K562 (cell line): ENCODE data around the gene LRP1-AS. TPM values are rescaled to one million over a fixed set of nuclear protein-coding genes. Genes with fewer than 3 reads are reported as not detected.

ENCODE experiments used
- ATAC-seq: fragments of 200-7000 bp; cut with Tn5 transposase; 3 replicates; pipeline ENCODE4 v1.9.1; 2020; ENCODE audit warnings: moderate library complexity
- BruUV-seq: library from RNA; stranded (reverse); fragments of 400-500 nt; replicated peaks from 2 replicates; lab custom pipeline; 2021; lab: Mats Ljungman, UMichigan
- CTCF ChIA-PET: fragments of 300-600 bp; formaldehyde crosslinking; extraction: SDS; loops from one replicate; lab custom pipeline; 2021; ENCODE audit warnings: low intra/inter-chr PET ratio; lab: Yijun Ruan, JAX
- POLR2A ChIA-PET: fragments of 300-600, 350-650 bp; sonication (Branson Sonifier 250); formaldehyde crosslinking; extraction: SDS; loops from one replicate; lab custom pipeline; 2021; ENCODE audit warnings: antibody characterized with exemption, inconsistent platforms; lab: Yijun Ruan, JAX
- DNase-seq, 4 experiments: peaks; one replicate each; pipeline versions ENCODE4 v3.0.0 to v3.0.0-alpha.2; 2011 to 2018; ENCODE audit warnings: low spot score in 3 of 4, mixed read lengths in 3 of 4; ENCODE audit errors: extremely low read depth in 1 of 4
- FAIRE-seq: peaks from 2 replicates; lab custom pipeline; 2011; peaks lifted over from hg19 to GRCh38; lab: Jason Lieb, UNC
- H2AFZ ChIP-seq: 2 replicates; pipeline ENCODE4 v1.6.0; 2011; ENCODE audit warnings: low read depth, low read length, control low read depth, inconsistent platforms
- H3K27ac ChIP-seq: fragments of 200-600 bp; 3 replicates; pipeline ENCODE4 v1.8.0; 2011; ENCODE audit warnings: low read depth, mild to moderate bottlenecking, control low read depth, inconsistent platforms, low read length, moderate library complexity, mixed read lengths; ENCODE audit errors: extremely low read depth
- H3K27me3 ChIP-seq, 2 experiments: fragments of 300-600 bp in 1 of 2; 2 replicates in 1 of 2; 3 replicates in 1 of 2; pipeline versions ENCODE4 v1.6.0 to v1.8.0; 2011; ENCODE audit warnings: inconsistent platforms in 2 of 2, low read length in 2 of 2, mild to moderate bottlenecking in 1 of 2, mixed read lengths in 1 of 2, moderate library complexity in 1 of 2; ENCODE audit not compliant: control insufficient read depth in 2 of 2, insufficient read depth in 2 of 2
- H3K36me3 ChIP-seq: fragments of 300-600 bp; 3 replicates; pipeline ENCODE4 v1.8.0; 2011; ENCODE audit warnings: mild to moderate bottlenecking, low read length, inconsistent platforms; ENCODE audit not compliant: control insufficient read depth, insufficient read depth
- H3K4me1 ChIP-seq, 2 experiments: fragments of 200-600 bp in 1 of 2; replicated peaks in 1 of 2; 2 replicates in 1 of 2; 3 replicates in 1 of 2; pipeline versions ENCODE4 v1.5.1 to v1.8.0; 2011; ENCODE audit warnings: inconsistent platforms in 2 of 2, low read length in 2 of 2, mild to moderate bottlenecking in 1 of 2, mixed read lengths in 1 of 2, moderate library complexity in 1 of 2; ENCODE audit not compliant: control insufficient read depth in 2 of 2, insufficient read depth in 2 of 2
- H3K4me2 ChIP-seq: 2 replicates; pipeline ENCODE4 v1.6.1; 2011; ENCODE audit warnings: low read length, control low read depth, inconsistent platforms, mixed read lengths; ENCODE audit not compliant: insufficient read depth
- H3K4me3 ChIP-seq: fragments of 200-600 bp; sonication (generic), shearing (Covaris generic); 2 replicates; pipeline ENCODE4 v1.5.1; 2016; ENCODE audit warnings: control low read depth, inconsistent platforms
- H3K79me2 ChIP-seq: fragments of 200-600 bp; 3 replicates; pipeline ENCODE4 v1.8.0; 2011; ENCODE audit warnings: low read length, inconsistent platforms; ENCODE audit not compliant: control insufficient read depth, insufficient read depth
- H3K9ac ChIP-seq, 2 experiments: 2 replicates each; pipeline versions ENCODE4 v1.6.0 to v1.6.1; 2011; ENCODE audit warnings: low read depth in 2 of 2, low read length in 2 of 2, control low read depth in 1 of 2, inconsistent platforms in 1 of 2, mild to moderate bottlenecking in 1 of 2, mixed read lengths in 1 of 2; ENCODE audit not compliant: insufficient read depth in 1 of 2
- H3K9me1 ChIP-seq: one replicate; pipeline ENCODE4 v1.6.0; 2011; ENCODE audit warnings: inconsistent platforms, mild to moderate bottlenecking, low read length, moderate library complexity; ENCODE audit not compliant: control insufficient read depth, insufficient read depth
- H3K9me3 ChIP-seq: replicated peaks from 2 replicates; pipeline ENCODE4 v1.5.1; 2011; ENCODE audit warnings: low read depth, low read length, inconsistent platforms; ENCODE audit not compliant: control insufficient read depth, insufficient read depth
- H4K20me1 ChIP-seq: replicated peaks from 2 replicates; pipeline ENCODE4 v1.6.1; 2011; ENCODE audit warnings: low read length, inconsistent platforms, mixed read lengths; ENCODE audit not compliant: control insufficient read depth, insufficient read depth
- EHMT2 ChIP-seq: fragments of 450-650 bp; IDR thresholded peaks from 2 replicates; pipeline ENCODE4 v1.6.1; 2018; ENCODE audit warnings: antibody characterized with exemption
- MYNN ChIP-seq, 2 experiments: sonication (generic); formaldehyde crosslinking in 1 of 2; IDR thresholded peaks; 2 replicates each; pipeline versions ENCODE4 v1.5.0 to v1.6.1; 2016 to 2020; ENCODE audit warnings: antibody characterized with exemption in 1 of 2, missing genetic modification reagents in 1 of 2
- RBM14 ChIP-seq: fragments of 200-400 bp; formaldehyde crosslinking; IDR thresholded peaks from 2 replicates; pipeline ENCODE4 v1.6.1; 2018; ENCODE audit warnings: low read depth, mild to moderate bottlenecking, low read length, moderate library complexity, borderline replicate concordance; ENCODE audit not compliant: insufficient read depth
- SMARCC2 ChIP-seq: fragments of 450-650 bp; IDR thresholded peaks from 2 replicates; pipeline ENCODE4 v1.6.1; 2017; ENCODE audit warnings: antibody characterized with exemption, moderate library complexity, mild to moderate bottlenecking, low read depth
- SMARCE1 ChIP-seq: fragments of 450-650 bp; IDR thresholded peaks from 2 replicates; pipeline ENCODE4 v1.7.1; 2016; ENCODE audit warnings: mild to moderate bottlenecking
- SP2 ChIP-seq: IDR thresholded peaks from 2 replicates; pipeline ENCODE4 v1.6.1; 2011; ENCODE audit warnings: mild to moderate bottlenecking, low read depth, low read length, moderate library complexity; ENCODE audit not compliant: poor library complexity, severe bottlenecking; ENCODE audit errors: extremely low read depth
- SRSF1 ChIP-seq: fragments of 200-400 bp; formaldehyde crosslinking; IDR thresholded peaks from 2 replicates; pipeline ENCODE4 v1.6.1; 2017; ENCODE audit warnings: mild to moderate bottlenecking, low read depth, low read length, moderate library complexity
- SRSF9 ChIP-seq: fragments of 200-400 bp; formaldehyde crosslinking; IDR thresholded peaks from 2 replicates; pipeline ENCODE4 v1.6.1; 2017; ENCODE audit warnings: low read depth, low read length, borderline replicate concordance
- WGBS: fragments of 100-300 bp; shearing (Covaris generic); methylation state at CpG from one replicate; pipeline ENCODE4 v1.1.6; 2016; ENCODE audit warnings: low coverage, mixed read lengths; ENCODE audit not compliant: insufficient coverage; ENCODE audit errors: missing lambda C conversion rate; 5-methylcytosine and 5-hydroxymethylcytosine counted together
- in situ Hi-C: fragments of 300-500 bp; cut with MboI; formaldehyde crosslinking; loops from 4 replicates; pipeline ENCODE4 v1.15.0; 2018; ENCODE audit warnings: inconsistent platforms, mixed read lengths
- intact Hi-C: fragments of 100-400 bp; cut with micrococcal nuclease; formaldehyde crosslinking; loops from 2 replicates; pipeline ENCODE4 v1.14.2; 2022
- polyA plus RNA-seq, 8 experiments: library from polyadenylated mRNA; depleted of rRNA in 4 of 8; stranded (reverse) in 5 of 8; unstranded in 3 of 8; fragments of >200 nt; fragmentation: Nextera tagmentation in 2 of 8; fragmentation: Illumina TruSeq in 1 of 8; extraction: Ambion mirVana in 2 of 8; extraction: Trizol in 1 of 8; gene quantifications; 2 replicates each; pipeline versions ENCODE4 v1.2.1 to v1.2.3, GENCODE V29; 2011 to 2014; ENCODE audit warnings: inconsistent platforms in 1 of 8, missing spikeins in 1 of 8
- total RNA-seq, 7 experiments: library from RNA; depleted of rRNA in 6 of 7; stranded (reverse); fragments of >200 nt in 6 of 7; fragmentation: Illumina TruSeq in 2 of 7; extraction: Trizol in 2 of 7; gene quantifications; 2 replicates each; pipeline versions ENCODE4 v1.2.1 to v1.2.3, GENCODE V29; 2011 to 2021; ENCODE audit warnings: low replicate concordance in 1 of 7
- TF ChIP-seq, protein P1 (sequence below): sonication (generic); formaldehyde crosslinking; IDR thresholded peaks from 2 replicates; pipeline ENCODE4 v1.8.1; 2023; ENCODE audit warnings: mild to moderate bottlenecking, missing genetic modification reagents
- TF ChIP-seq, protein P2 (sequence below): fragments of 450-650 bp; conservative IDR thresholded peaks from 2 replicates; pipeline ENCODE4 v1.6.1; 2016; ENCODE audit warnings: missing genetic modification characterization, low read depth, mild to moderate bottlenecking, control low read depth, missing compliant biosample characterization
- TF ChIP-seq, protein P3 (sequence below): fragments of 450-650 bp; formaldehyde crosslinking; IDR thresholded peaks from 2 replicates; pipeline ENCODE4 v1.4.0; 2020; ENCODE audit warnings: mild to moderate bottlenecking, moderate library complexity
- TF ChIP-seq, protein P4 (sequence below): fragments of 450-650 bp; IDR thresholded peaks from 2 replicates; pipeline ENCODE4 v1.6.1; 2018; ENCODE audit not compliant: partially characterized antibody

LRP1-AS gene
- total and polyA plus RNA-seq, 9 of the 15 experiments (the other 6 are each of a cell fraction or from before 2014, with no cell fraction given), result not detected

DNA sequence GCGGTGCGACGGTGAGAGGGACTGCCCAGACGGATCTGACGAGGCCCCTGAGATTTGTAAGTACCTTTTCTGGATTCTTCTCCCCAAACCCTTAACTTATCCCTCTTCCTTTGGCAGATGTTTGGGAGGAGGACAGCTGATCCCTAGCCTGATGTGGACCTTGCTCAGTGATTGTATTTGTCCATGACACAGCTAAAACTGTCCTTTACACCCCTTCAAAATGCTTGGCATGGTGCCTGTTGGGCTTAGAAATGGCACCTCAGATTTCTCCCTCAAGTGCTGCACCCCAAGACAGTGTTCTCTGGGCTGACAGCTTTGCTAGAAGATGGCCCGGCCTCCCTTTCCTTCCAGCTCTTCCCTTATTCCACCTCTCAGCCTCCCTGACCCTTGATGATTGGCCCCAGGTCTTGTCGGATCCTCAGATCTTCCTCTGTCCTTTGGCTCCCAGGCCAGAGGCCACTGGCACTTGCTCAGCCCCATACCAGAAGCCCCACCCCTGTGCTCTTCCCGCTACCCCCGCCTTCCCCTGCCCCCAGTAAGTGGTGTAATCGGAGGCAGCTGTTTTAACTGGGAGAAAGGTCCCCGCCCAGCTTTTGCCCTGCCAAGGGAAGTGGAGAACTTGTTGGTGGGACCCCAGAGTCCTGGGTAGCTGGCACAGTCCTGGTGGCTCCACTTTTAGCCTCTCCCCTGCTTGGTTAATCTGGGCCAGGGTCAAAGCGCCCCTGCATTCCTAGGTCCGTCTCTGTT is 8.7 kb downstream of the LRP1-AS start:
- Histone ChIP-seq H4K20me1 (no peaks in the 10 kb centered on the region), H3K9me3 (no peaks in the 10 kb centered on the region), H3K4me3 (no peak overlapping the region), H3K9me1 (no peaks in the 10 kb centered on the region), H3K9ac (peak overlapping the region in 1 of 2 experiments; percentile 11; a peak in 1 of 4 replicates), H3K4me2 (peak overlapping the region; percentile 27; the same call in 1 of the 2 replicates), H2AFZ (no peak overlapping the region), H3K36me3 (no peaks in the 10 kb centered on the region), H3K27me3 (no peaks in the 10 kb centered on the region), H3K79me2 (no peaks in the 10 kb centered on the region), H3K27ac (no peak overlapping the region), H3K4me1 (peaks cover 18 to 23% of the 10 kb centered on the region in 2 experiments; a peak in 4 of 5 replicates)
- 15% methylated on average over 13 of the region's 13 CpGs for WGBS
- peak; percentile 49 to 63 (median 61) for DNase-seq
- peak; percentile 83 for ATAC-seq
- BruUV-seq, result no TSS peak
- ChIA-PET CTCF (interaction anchor here (0.5 kb wide), 1 partner anchor 33 kb away, joined by 3 read pairs; no protein-coding TSS in a partner anchor), POLR2A (interaction anchor here (1.2 kb wide), 1 partner anchor 17 kb away, joined by 3 read pairs; no protein-coding TSS in a partner anchor)
- intact Hi-C loops (no loop called here), in situ Hi-C loops (no loop called here)
- no peak for FAIRE-seq
- TF ChIP-seq SRSF1, result no peak
- no peak for TF ChIP-seq SP2
- TF ChIP-seq EHMT2, result no peak
- TF ChIP-seq MYNN (IDR thresholded peaks at IDR 0.05), result no peak
- no peak for TF ChIP-seq MYNN (CRISPR knock-in tag; IDR thresholded peaks at IDR 0.05)
- TF ChIP-seq, protein P1, sequence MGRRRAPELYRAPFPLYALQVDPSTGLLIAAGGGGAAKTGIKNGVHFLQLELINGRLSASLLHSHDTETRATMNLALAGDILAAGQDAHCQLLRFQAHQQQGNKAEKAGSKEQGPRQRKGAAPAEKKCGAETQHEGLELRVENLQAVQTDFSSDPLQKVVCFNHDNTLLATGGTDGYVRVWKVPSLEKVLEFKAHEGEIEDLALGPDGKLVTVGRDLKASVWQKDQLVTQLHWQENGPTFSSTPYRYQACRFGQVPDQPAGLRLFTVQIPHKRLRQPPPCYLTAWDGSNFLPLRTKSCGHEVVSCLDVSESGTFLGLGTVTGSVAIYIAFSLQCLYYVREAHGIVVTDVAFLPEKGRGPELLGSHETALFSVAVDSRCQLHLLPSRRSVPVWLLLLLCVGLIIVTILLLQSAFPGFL, result no peak
- TF ChIP-seq, protein P2, sequence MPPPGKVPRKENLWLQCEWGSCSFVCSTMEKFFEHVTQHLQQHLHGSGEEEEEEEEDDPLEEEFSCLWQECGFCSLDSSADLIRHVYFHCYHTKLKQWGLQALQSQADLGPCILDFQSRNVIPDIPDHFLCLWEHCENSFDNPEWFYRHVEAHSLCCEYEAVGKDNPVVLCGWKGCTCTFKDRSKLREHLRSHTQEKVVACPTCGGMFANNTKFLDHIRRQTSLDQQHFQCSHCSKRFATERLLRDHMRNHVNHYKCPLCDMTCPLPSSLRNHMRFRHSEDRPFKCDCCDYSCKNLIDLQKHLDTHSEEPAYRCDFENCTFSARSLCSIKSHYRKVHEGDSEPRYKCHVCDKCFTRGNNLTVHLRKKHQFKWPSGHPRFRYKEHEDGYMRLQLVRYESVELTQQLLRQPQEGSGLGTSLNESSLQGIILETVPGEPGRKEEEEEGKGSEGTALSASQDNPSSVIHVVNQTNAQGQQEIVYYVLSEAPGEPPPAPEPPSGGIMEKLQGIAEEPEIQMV (tag), result no peak
- no peak for TF ChIP-seq RBM14
- no peak for TF ChIP-seq SMARCC2
- TF ChIP-seq, protein P3, sequence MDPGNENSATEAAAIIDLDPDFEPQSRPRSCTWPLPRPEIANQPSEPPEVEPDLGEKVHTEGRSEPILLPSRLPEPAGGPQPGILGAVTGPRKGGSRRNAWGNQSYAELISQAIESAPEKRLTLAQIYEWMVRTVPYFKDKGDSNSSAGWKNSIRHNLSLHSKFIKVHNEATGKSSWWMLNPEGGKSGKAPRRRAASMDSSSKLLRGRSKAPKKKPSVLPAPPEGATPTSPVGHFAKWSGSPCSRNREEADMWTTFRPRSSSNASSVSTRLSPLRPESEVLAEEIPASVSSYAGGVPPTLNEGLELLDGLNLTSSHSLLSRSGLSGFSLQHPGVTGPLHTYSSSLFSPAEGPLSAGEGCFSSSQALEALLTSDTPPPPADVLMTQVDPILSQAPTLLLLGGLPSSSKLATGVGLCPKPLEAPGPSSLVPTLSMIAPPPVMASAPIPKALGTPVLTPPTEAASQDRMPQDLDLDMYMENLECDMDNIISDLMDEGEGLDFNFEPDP (CRISPR knock-in tag), result no peak
- TF ChIP-seq SRSF9, result no peak
- no peak for TF ChIP-seq SMARCE1
- TF ChIP-seq, protein P4, sequence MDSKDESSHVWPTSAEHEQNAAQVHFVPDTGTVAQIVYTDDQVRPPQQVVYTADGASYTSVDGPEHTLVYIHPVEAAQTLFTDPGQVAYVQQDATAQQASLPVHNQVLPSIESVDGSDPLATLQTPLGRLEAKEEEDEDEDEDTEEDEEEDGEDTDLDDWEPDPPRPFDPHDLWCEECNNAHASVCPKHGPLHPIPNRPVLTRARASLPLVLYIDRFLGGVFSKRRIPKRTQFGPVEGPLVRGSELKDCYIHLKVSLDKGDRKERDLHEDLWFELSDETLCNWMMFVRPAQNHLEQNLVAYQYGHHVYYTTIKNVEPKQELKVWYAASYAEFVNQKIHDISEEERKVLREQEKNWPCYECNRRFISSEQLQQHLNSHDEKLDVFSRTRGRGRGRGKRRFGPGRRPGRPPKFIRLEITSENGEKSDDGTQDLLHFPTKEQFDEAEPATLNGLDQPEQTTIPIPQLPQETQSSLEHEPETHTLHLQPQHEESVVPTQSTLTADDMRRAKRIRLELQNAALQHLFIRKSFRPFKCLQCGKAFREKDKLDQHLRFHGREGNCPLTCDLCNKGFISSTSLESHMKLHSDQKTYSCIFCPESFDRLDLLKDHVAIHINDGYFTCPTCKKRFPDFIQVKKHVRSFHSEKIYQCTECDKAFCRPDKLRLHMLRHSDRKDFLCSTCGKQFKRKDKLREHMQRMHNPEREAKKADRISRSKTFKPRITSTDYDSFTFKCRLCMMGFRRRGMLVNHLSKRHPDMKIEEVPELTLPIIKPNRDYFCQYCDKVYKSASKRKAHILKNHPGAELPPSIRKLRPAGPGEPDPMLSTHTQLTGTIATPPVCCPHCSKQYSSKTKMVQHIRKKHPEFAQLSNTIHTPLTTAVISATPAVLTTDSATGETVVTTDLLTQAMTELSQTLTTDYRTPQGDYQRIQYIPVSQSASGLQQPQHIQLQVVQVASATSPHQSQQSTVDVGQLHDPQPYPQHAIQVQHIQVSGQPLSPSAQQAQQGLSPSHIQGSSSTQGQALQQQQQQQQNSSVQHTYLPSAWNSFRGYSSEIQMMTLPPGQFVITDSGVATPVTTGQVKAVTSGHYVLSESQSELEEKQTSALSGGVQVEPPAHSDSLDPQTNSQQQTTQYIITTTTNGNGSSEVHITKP, result peak; percentile 10
